Neutrophil (primary cell): ENCODE results near the gene ARHGAP12.

Experiments
- H3K27ac ChIP-seq: fragments of 200-600 bp; sonication (generic); 2 replicates; pipeline ENCODE4 v1.5.1; 2016; ENCODE audit warnings: mild to moderate bottlenecking, moderate library complexity
- H3K27me3 ChIP-seq: fragments of 200-600 bp; sonication (generic); 2 replicates; pipeline ENCODE4 v1.6.0; 2016; ENCODE audit warnings: mild to moderate bottlenecking
- H3K36me3 ChIP-seq: fragments of 200-600 bp; sonication (generic); 2 replicates; pipeline ENCODE4 v1.5.1; 2017
- H3K4me1 ChIP-seq, 2 experiments: fragments of 200-600 bp in 1 of 2; sonication (generic) in 1 of 2; 1 replicate in 1 of 2; 2 replicates in 1 of 2; pipeline versions ENCODE4 v1.5.1 to v1.6.1; 2013 to 2016; ENCODE audit warnings: low read depth in 1 of 2, low read length in 1 of 2, mild to moderate bottlenecking in 1 of 2, moderate library complexity in 1 of 2; ENCODE audit not compliant: control insufficient read depth in 1 of 2, insufficient read depth in 1 of 2
- H3K4me3 ChIP-seq, 2 experiments: fragments of 200-600 bp in 1 of 2; sonication (generic) in 1 of 2; 1 replicate in 1 of 2; 2 replicates in 1 of 2; pipeline ENCODE4 v1.5.1; 2013 to 2016; ENCODE audit warnings: low read depth in 1 of 2, low read length in 1 of 2, mild to moderate bottlenecking in 1 of 2, moderate library complexity in 1 of 2
- H3K9me3 ChIP-seq: fragments of 200-600 bp; sonication (generic); 2 replicates; pipeline ENCODE4 v1.5.1; 2016
- TF ChIP-seq, protein P1 (sequence below): fragments of 200-600 bp; sonication (generic); IDR thresholded peaks from 2 replicates; pipeline ENCODE4 v1.5.1; 2016; ENCODE audit warnings: antibody characterized with exemption

ARHGAP12 gene

DNA sequence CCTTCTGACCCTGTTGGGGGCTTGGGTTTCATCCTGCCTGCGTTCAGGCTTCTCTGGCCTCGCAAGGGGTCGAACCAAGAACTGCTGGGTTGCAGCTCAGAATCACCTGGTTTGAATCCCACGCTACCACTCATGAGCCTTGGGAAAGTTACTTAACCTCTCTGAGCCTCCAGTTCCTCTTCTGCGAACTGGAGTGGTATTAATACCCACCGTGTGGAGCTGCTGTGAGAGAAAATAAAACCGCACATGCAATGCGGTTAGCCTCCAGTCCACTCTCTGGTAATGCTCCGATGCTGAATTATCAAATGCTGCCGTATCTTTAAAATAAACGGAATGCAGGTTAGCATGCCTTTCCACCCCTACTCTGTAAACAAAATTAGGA, 171.9 kb downstream of the ARHGAP12 start:
- Histone ChIP-seq H3K27me3 (peaks cover 9% of the 10 kb centered on the region), H3K4me3 (no peak overlapping the region), H3K36me3 (no peaks in the 10 kb centered on the region), H3K27ac (no peak overlapping the region), H3K4me1 (peaks cover 12 to 19% of the 10 kb centered on the region in 2 experiments), H3K9me3 (no peaks in the 10 kb centered on the region)
- TF ChIP-seq, protein P1, sequence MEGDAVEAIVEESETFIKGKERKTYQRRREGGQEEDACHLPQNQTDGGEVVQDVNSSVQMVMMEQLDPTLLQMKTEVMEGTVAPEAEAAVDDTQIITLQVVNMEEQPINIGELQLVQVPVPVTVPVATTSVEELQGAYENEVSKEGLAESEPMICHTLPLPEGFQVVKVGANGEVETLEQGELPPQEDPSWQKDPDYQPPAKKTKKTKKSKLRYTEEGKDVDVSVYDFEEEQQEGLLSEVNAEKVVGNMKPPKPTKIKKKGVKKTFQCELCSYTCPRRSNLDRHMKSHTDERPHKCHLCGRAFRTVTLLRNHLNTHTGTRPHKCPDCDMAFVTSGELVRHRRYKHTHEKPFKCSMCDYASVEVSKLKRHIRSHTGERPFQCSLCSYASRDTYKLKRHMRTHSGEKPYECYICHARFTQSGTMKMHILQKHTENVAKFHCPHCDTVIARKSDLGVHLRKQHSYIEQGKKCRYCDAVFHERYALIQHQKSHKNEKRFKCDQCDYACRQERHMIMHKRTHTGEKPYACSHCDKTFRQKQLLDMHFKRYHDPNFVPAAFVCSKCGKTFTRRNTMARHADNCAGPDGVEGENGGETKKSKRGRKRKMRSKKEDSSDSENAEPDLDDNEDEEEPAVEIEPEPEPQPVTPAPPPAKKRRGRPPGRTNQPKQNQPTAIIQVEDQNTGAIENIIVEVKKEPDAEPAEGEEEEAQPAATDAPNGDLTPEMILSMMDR, result no peak

GRCh38 chr10:31756101-31756728, 172.4 kb downstream of the ARHGAP12 start:
- H3K4me3 ChIP-seq, result no peak overlapping the region
- TF ChIP-seq, protein P1, result no peak
- H3K27me3 ChIP-seq, result peaks cover 9% of the 10 kb centered on the region
- H3K27ac ChIP-seq, result no peak overlapping the region
- H3K4me1 ChIP-seq, result peaks cover 12 to 19% of the 10 kb centered on the region in 2 experiments
- H3K9me3 ChIP-seq, result no peaks in the 10 kb centered on the region
- H3K36me3 ChIP-seq, result no peaks in the 10 kb centered on the region
